Stimulated activated CD4-positive, alpha-beta T cell treated with anti-CD3 and anti-CD28 coated beads, TNF-alpha, amount 100 ng/mL, for 4 hours (primary cell): ENCODE measurements around the gene COL2A1.

ENCODE experiments used
- DNase-seq, 3 experiments: peaks; one replicate each; pipeline ENCODE4 v3.0.0-alpha.2; 2020; ENCODE audit warnings: low read depth in 3 of 3

The COL2A1 gene

GRCh38 chr12:48012070-48012469 lies 7.8 kb upstream of the COL2A1 start:
- no peak for DNase-seq

- no peak for DNase-seq
Measured at GRCh38 chr12:48010366-48010970, 6.2 kb upstream of the COL2A1 start.

DNA sequence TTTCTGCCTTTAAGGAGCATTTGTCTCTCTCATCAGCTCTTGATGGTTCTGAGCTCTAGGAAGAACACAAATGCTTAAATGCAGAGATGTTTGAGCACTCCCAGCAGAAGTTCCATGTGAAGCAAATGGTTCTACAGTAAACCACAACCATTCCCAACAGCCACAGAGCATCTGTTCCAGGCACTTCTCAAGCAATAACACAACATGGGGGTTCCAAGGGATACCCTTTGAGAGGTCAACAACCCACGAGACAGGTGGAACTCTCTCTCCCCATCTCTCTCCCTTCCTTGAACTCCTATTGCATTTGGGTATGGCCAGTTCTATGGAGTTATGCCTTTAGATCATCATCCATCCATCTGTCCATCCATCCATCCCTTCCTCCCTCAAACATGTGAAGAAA lies 5.2 kb upstream of the COL2A1 start:
- DNase-seq, result no peak

DNA sequence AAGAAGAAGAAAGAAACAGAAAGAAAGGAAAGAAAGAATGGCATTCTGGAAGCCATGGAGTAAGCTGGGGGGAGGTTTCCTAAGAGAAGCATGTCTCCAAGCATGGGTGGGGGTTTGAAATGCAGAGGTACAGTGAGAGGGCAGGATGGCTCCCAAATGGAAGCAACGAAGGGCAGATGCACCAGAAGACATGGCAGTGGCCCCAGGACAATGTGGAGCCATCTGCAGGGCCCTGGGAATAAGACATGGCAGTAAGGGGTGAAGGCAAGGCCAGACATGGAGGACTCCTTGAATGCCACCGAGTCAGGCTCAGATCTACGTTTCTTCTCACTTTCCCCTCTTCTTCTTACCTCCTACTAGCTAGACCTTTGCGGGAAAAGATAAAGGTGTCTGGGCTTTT lies 4.7 kb upstream of the COL2A1 start:
- no peak for DNase-seq

- DNase-seq, result no peak
Measured at GRCh38 chr12:48008349-48008748, 4.1 kb upstream of the COL2A1 start.

GRCh38 chr12:48007206-48007605 lies 2.9 kb upstream of the COL2A1 start:
- no peak for DNase-seq

DNA sequence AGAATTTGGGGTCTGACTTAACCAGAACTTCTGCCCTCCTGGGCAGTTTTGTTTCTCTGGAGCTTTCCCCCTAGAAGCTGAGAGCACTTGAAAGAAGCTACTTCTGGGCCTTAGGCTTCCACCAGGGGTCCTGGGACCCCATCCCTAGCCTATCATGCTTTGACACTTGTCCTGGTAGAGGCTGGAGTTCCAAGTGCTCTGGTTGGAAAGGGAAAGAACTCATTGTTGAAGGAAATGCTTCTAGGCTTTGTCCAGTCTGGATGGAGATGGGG lies 1.4 kb upstream of the COL2A1 start:
- DNase-seq, result no peak

DNA sequence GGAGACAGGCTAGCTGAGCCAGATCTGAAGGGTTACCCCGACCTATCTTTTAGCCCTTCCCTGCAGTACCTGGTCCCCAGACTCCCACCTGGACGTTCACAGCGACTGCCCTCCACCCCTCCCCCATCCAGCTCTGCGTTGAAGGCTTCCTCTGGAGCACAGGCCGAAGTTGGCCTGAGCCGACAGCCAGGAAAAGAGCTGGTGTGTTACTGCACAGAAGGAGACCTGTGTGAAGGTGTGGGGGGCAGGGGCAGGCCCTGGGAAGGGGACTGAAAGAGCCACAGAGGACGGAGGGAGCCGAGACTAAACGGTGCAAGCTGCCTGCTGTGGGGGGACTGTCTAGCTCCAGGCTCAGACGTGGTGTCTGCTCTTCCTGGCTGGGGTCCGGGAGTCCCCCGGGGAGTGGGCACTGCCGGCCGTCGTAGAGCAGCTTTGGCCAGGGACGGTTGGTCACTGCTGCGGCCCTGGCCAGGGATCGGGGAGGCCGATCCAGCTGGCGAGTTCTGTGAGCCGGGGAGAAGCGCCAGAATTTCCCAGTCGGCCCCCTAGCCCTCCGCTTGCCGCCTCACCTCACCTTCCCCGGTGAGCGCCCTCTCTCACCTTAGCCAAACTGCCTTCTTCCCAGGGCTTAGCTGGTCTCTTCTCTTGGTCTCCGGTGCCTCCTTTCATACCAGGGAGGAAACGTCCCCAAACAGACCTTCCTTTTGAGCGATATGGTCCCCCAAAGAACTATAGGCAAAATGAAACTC lies 899 bp upstream of the COL2A1 start:
- DNase-seq, result no peak

DNA sequence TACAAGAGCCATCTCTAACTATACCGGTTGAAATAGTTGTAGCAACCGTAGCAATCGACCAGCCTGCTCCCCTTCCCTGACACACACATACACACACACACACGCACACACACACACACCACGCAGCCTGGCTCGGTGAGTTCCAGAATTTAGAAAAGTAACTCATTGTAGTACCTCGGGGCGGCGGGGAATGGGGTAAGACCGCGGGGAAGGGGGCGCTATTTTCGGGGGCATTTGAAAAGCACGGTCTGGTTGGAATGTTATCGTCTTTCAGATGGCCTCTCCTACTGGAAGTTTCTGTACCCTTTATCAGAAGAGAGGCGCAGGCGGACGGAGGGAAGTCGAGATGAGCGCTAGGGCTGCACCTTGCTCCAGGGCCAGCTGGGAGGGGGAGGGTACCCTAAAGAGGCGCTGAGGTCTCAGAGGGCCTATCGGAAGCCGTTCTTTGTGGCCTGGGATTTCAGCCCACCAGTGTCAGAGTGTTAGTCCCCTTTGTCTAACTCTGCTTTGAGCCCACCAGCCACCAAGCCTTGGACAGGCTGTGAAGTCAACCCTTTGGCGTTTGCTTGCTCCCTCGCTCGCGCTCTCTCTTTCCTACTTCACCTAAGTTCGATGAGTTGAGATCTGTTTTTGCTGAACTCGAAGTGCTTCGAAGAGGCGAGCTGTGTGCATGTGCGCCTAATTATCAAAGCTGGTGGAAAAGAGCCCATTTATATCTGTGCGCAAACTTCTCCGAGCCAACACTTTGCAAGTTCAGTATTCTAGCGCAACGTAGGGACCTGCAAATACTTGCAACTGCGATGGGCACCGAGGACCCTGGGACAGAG lies 837 bp downstream of the COL2A1 start:
- DNase-seq, result no peak

GRCh38 chr12:48002773-48003218 lies 1.5 kb downstream of the COL2A1 start:
- DNase-seq, result no peak

- DNase-seq, result no peak
Measured at GRCh38 chr12:48002414-48002730, 1.9 kb downstream of the COL2A1 start.

DNA sequence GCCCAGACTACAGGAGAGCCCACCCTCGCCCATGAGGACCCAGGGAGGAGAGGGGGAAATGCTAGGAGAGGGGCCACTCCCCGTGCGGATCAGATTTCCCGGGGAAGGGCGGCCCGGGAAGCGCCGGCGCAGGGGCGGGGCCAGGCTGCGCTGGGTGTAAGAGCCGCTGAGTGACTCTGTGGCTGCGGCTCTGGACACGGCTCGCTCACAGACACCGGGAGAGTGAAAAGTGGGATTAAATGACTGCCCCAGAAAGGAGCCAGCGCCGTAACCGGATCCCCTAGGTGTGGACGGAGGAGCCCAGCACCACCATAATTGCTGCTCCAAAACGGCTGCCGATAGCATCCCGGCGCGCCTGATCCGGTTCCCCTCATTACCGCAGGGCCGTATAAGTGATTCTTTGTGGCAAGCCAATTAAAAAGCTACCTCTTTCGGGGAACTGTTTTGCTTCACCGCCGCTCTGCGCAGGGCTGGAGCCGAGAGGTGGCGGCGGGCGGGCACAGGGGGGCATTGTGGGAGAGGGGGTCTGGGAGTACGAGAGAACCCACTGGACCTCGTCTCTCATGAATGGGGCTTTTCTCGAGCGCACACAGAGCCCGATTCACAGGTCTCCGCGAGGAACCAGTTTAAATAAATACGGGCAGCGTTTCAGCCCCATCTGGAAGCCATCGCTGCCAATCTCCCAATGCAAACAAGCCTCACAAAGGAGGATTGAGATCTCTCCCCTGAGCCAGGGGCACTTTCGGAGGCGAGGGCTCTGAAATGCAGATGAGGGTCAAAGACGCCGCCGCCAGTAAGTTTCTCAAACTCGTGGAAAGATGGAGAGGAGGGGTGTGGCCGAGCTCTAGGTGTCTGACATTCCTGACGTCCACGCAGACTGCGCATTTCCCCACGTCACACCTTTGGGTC lies 2.5 kb downstream of the COL2A1 start:
- no peak for DNase-seq

DNA sequence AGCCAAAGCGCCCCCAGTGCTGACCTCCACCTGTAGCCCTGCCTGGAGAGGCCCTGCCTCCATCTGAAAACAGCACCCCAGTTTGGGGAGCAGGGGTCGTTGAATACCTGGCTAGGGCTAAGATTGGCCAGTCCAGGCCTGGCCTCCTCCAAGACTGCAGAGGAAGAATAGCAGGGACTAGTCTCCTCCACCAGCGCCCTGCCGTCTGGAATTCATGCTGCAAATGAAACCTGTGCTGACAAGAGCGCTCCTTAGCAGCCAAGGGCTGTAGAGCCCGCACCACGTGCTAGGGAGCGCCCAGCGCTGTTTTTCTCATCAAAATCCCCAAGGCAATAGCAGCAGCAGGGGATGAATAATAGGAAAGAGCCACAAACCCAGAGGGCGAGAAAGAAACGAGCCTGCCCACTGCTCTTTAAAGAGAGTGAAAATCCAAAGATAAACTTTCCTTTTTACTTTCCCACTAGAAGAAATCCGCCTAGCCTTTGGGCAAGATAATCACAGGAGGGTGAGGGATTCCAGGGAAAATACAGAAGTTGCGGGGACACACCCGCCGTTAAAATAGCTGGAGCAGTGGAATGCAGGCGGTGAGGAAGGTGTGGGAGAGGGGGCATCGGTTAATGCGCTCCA lies 3.3 kb downstream of the COL2A1 start:
- no peak for DNase-seq

GRCh38 chr12:47999816-48000215 lies 4.5 kb downstream of the COL2A1 start:
- DNase-seq, result no peak

GRCh38 chr12:47997321-47997720 lies 7.0 kb downstream of the COL2A1 start:
- no peak for DNase-seq

GRCh38 chr12:47995981-47996401 lies 8.3 kb downstream of the COL2A1 start:
- no peak for DNase-seq

- no peak for DNase-seq
Measured at GRCh38 chr12:47993491-47993890, 10.8 kb downstream of the COL2A1 start.

DNA sequence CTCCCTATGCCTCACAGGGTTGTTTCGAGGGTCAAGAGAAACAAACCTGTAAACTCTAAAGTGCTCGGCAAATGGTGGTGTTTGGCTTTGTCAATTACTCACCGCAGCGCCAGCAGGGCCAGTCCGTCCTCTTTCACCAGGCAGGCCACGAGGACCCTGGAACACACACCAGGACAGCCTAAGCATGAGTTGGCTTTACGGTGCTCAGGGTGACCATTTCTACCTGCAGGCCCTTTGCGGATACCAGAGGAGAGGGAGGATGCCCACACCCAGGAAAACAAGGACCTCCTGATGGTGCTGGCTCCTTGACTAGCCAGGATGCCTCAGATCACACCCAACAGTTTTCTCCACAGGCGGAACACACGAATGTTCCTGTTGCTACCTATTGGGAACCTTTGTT lies 11.5 kb downstream of the COL2A1 start:
- no peak for DNase-seq

DNA sequence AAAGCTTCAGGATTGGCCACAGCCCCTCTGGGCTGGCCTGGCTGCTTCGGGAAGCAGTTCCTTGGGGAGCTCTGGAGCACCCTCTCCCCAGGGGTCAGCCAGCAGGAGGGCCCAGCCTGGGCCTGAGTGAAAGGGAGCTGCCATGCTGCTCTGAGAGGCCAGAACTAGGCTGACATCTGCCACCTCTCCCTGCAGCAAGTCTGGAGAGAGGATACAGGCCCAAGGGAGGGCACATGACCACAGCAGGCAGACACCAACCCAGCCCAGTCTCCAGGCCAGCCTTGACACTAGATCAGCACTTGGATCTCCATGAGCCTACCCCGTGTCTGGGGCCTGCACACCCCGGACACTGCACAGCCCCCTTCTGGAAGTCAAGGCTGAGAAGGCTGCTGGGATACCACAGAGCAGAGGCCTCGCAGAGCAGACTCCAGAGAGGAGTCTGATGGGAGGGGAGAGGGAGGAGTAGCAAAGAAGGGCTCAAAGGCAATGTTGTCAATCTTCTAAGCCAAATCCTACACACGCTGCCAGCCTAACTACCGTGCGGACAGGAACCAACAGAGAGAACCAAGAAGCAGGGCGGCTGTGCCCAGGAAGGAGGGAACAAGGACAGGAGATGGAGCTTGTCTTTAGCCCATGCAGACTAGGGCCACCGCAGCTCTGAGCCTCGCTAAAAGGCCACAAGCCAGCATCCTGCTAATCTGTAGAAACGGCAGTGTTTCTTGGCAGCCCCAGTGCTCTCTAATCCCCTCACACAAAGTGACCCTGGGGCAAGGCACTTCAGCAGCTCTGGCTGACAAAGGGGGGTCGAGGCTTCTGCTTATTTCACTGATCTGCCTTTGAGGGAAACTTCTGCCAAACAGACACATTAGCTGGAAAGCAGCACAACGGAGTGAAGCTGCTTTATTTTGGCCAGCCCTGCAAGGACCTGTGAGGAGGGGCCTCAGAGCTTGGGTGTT lies 12.9 kb downstream of the COL2A1 start:
- DNase-seq, result no peak

DNA sequence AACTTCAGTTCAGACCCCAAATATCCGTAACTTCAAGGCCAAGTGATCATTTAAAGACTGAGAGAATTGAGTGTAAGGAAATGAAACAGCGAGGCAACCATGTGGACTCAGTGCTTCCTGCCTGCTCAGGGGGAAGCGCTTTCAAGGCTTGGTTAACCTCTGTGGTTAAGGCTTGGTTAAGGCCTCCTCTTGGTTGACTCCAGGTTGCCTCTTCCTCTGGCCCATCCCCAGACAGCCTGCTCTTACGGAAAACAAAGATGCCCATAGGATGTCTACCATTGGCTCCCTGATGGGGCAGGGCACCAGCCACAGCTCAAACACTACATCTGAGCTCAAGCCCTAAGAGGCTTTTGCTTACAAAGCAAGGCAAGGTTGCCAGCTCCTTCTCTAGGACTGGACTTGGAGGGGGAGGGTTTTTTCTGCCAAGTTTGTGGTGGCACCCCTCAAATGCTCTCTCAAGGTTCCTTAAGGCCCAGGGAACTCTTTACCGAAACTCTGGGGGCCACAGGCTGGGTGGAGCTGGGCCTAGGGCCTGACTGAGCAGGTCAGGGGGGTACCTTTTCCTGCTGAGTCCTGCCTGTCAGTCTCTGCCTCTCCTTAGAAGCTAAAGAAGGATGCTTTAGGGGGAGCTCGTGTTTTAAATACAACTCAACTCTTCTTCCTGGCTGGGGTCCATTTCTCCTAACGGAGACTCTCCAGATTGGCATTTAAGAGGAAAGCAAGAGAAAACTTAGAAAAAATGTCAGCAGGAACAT lies 13.7 kb downstream of the COL2A1 start:
- no peak for DNase-seq
